MM.1S (cell line): Measurements from ENCODE around the gene SLC35F3.

ENCODE experiments used
- DNase-seq: peaks from one replicate; pipeline ENCODE4 v3.0.0-alpha.2; 2015
- H2AFZ ChIP-seq: fragments of 300-600 bp; sonication (generic); 2 replicates; pipeline ENCODE4 v1.6.0; 2016; ENCODE audit warnings: antibody characterized with exemption, low read length
- H3F3A ChIP-seq: fragments of 300-600 bp; sonication (generic); 2 replicates; pipeline ENCODE4 v1.6.1; 2016; ENCODE audit warnings: mild to moderate bottlenecking, antibody characterized with exemption, low read length, moderate library complexity, mixed read lengths; ENCODE audit not compliant: insufficient read depth
- H3K27ac ChIP-seq: fragments of 300-600 bp; sonication (generic); 2 replicates; pipeline ENCODE4 v1.5.1; 2016; ENCODE audit warnings: mild to moderate bottlenecking, low read length
- H3K27me3 ChIP-seq: fragments of 300-600 bp; sonication (generic); replicated peaks from 2 replicates; pipeline ENCODE4 v1.6.0; 2016; ENCODE audit warnings: low read length; ENCODE audit not compliant: insufficient read depth
- H3K36me3 ChIP-seq: fragments of 300-600 bp; sonication (generic); replicated peaks from 2 replicates; pipeline ENCODE4 v1.6.1; 2016; ENCODE audit warnings: mild to moderate bottlenecking, low read length, mixed read lengths; ENCODE audit not compliant: insufficient read depth
- H3K4me1 ChIP-seq: fragments of 300-600 bp; sonication (generic); 2 replicates; pipeline ENCODE4 v1.6.1; 2016; ENCODE audit warnings: low read length, mixed read lengths
- H3K4me2 ChIP-seq: fragments of 300-600 bp; sonication (generic); 2 replicates; pipeline ENCODE4 v1.6.0; 2016; ENCODE audit warnings: low read depth, low read length
- H3K4me3 ChIP-seq: fragments of 300-600 bp; sonication (generic); 2 replicates; pipeline ENCODE4 v1.5.1; 2016; ENCODE audit warnings: low read length, mixed read lengths
- H3K79me2 ChIP-seq: fragments of 300-600 bp; sonication (generic); 2 replicates; pipeline ENCODE4 v1.6.1; 2016; ENCODE audit warnings: mixed run types, low read length, mixed read lengths
- H3K9ac ChIP-seq: fragments of 300-600 bp; sonication (generic); 2 replicates; pipeline ENCODE4 v1.6.1; 2016; ENCODE audit warnings: low read length, mixed read lengths
- H3K9me2 ChIP-seq: fragments of 300-600 bp; sonication (generic); replicated peaks from 2 replicates; pipeline ENCODE4 v1.6.1; 2016; ENCODE audit warnings: mild to moderate bottlenecking, low read length, mixed read lengths; ENCODE audit not compliant: insufficient read depth
- H3K9me3 ChIP-seq: fragments of 300-600 bp; sonication (generic); replicated peaks from 2 replicates; pipeline ENCODE4 v1.6.1; 2016; ENCODE audit warnings: mild to moderate bottlenecking, low read length, mixed read lengths; ENCODE audit not compliant: insufficient read depth
- H4K20me1 ChIP-seq: fragments of 300-600 bp; sonication (generic); 2 replicates; pipeline ENCODE4 v1.6.1; 2016; ENCODE audit warnings: mild to moderate bottlenecking, low read length, moderate library complexity, mixed read lengths; ENCODE audit not compliant: insufficient read depth
- CTCF ChIP-seq: fragments of 300-600 bp; sonication (generic); IDR thresholded peaks from 2 replicates; pipeline ENCODE4 v1.5.1; 2016; ENCODE audit warnings: antibody characterized with exemption, low read length, mixed read lengths
- EZH2 ChIP-seq: fragments of 300-600 bp; sonication (generic); optimal IDR thresholded peaks from 2 replicates; pipeline ENCODE3; 2017; ENCODE audit warnings: low read depth, mild to moderate bottlenecking, antibody characterized with exemption, low read length, mixed read lengths
- EZH2phosphoT487 ChIP-seq: fragments of 300-600 bp; sonication (generic); IDR thresholded peaks from 2 replicates; pipeline ENCODE4 v1.6.1; 2018; ENCODE audit warnings: antibody characterized with exemption, low read length

The SLC35F3 gene

GRCh38 chr1:233998891-233999290 lies 94.4 kb downstream of the SLC35F3 start:
- H2AFZ ChIP-seq = no peak overlapping the region
- H3K27me3 ChIP-seq = no peaks in the 10 kb centered on the region
- no peak overlapping the region for H3K4me3 ChIP-seq
- no peak for TF ChIP-seq EZH2phosphoT487
- no peak for TF ChIP-seq CTCF
- no peak for TF ChIP-seq EZH2
- H3K79me2 ChIP-seq = no peaks in the 10 kb centered on the region
- no peaks in the 10 kb centered on the region for H4K20me1 ChIP-seq
- H3K9ac ChIP-seq = no peak overlapping the region
- H3F3A ChIP-seq = no peaks in the 10 kb centered on the region; the same call in 1 of the 2 replicates
- DNase-seq = no peak
- no peaks in the 10 kb centered on the region for H3K9me3 ChIP-seq
- no peak overlapping the region for H3K4me2 ChIP-seq
- peaks cover 6% of the 10 kb centered on the region for H3K4me1 ChIP-seq
- H3K36me3 ChIP-seq = no peaks in the 10 kb centered on the region
- no peaks in the 10 kb centered on the region for H3K9me2 ChIP-seq
- no peak overlapping the region for H3K27ac ChIP-seq

- no peak overlapping the region for H3K9ac ChIP-seq
Measured at GRCh38 chr1:234000557-234001041, 96.1 kb downstream of the SLC35F3 start.

GRCh38 chr1:234001817-234002216 lies 97.3 kb downstream of the SLC35F3 start:
- Histone ChIP-seq H3F3A (no peaks in the 10 kb centered on the region), H3K4me3 (no peak overlapping the region), H3K4me1 (no peaks in the 10 kb centered on the region), H3K27ac (no peak overlapping the region), H2AFZ (no peak overlapping the region), H3K9me2 (no peaks in the 10 kb centered on the region), H3K9ac (no peak overlapping the region), H3K79me2 (no peaks in the 10 kb centered on the region), H4K20me1 (no peaks in the 10 kb centered on the region), H3K27me3 (no peaks in the 10 kb centered on the region), H3K9me3 (no peaks in the 10 kb centered on the region), H3K36me3 (no peaks in the 10 kb centered on the region), H3K4me2 (no peak overlapping the region)
- no peak for DNase-seq
- no peak for TF ChIP-seq EZH2phosphoT487
- no peak for TF ChIP-seq EZH2
- no peak for TF ChIP-seq CTCF

More at GRCh38 chr1:234000557-234001041, 96.1 kb downstream of the SLC35F3 start:
- Histone ChIP-seq H3F3A (no peaks in the 10 kb centered on the region), H3K79me2 (no peaks in the 10 kb centered on the region), H3K4me1 (no peaks in the 10 kb centered on the region), H3K4me3 (no peak overlapping the region), H2AFZ (no peak overlapping the region), H4K20me1 (no peaks in the 10 kb centered on the region), H3K9me2 (no peaks in the 10 kb centered on the region), H3K4me2 (no peak overlapping the region), H3K27ac (no peak overlapping the region), H3K9me3 (no peaks in the 10 kb centered on the region), H3K36me3 (no peaks in the 10 kb centered on the region), H3K27me3 (no peaks in the 10 kb centered on the region)
- TF ChIP-seq EZH2 (no peak), EZH2phosphoT487 (no peak), CTCF (no peak)
- DNase-seq = no peak
